Measurements from ENCODE around the gene CHML. TPM values are rescaled to one million over a fixed set of nuclear protein-coding genes. Genes with fewer than 3 reads are reported as not detected.

Gene CHML
- total and polyA plus RNA-seq, 2 experiments from 2014 or later, result 3.3 to 8.8 TPM

DNA sequence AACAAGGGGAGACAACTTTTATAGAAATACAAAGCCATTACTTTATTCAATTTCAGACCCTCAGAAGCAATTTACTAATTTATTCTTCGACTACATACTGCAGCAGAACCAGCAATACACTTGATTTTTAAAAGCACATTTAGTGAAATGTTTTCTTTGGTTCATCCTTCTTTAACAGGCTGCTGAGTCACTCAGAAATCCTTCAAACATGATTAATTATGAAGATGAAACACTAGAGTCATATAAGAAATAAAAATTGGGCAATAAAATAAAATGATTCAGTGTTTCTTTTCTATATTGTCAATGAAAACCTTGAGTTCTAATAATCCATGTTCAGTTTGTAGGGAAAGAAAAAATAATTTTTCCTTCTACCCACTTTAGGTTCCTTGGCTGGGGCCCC, 47.0 kb downstream of the CHML start:
- Histone ChIP-seq H3K27ac (no peak overlapping the region), H3K27me3 (no peaks in the 10 kb centered on the region), H3K36me3 (no peaks in the 10 kb centered on the region), H3K4me3 (no peak overlapping the region), H3K9me3 (ENCODE audit: low read depth) (no peaks in the 10 kb centered on the region), H3K4me1 (ENCODE audit: low read depth) (peaks cover 5% of the 10 kb centered on the region)
- TF ChIP-seq, protein P1, sequence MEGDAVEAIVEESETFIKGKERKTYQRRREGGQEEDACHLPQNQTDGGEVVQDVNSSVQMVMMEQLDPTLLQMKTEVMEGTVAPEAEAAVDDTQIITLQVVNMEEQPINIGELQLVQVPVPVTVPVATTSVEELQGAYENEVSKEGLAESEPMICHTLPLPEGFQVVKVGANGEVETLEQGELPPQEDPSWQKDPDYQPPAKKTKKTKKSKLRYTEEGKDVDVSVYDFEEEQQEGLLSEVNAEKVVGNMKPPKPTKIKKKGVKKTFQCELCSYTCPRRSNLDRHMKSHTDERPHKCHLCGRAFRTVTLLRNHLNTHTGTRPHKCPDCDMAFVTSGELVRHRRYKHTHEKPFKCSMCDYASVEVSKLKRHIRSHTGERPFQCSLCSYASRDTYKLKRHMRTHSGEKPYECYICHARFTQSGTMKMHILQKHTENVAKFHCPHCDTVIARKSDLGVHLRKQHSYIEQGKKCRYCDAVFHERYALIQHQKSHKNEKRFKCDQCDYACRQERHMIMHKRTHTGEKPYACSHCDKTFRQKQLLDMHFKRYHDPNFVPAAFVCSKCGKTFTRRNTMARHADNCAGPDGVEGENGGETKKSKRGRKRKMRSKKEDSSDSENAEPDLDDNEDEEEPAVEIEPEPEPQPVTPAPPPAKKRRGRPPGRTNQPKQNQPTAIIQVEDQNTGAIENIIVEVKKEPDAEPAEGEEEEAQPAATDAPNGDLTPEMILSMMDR (IDR thresholded peaks at IDR 0.05; ENCODE audit: low read depth, low read length), result no peak
- DNase-seq (ENCODE audit: low read depth in 1 of 2, low spot score in 1 of 2), result no peak

DNA sequence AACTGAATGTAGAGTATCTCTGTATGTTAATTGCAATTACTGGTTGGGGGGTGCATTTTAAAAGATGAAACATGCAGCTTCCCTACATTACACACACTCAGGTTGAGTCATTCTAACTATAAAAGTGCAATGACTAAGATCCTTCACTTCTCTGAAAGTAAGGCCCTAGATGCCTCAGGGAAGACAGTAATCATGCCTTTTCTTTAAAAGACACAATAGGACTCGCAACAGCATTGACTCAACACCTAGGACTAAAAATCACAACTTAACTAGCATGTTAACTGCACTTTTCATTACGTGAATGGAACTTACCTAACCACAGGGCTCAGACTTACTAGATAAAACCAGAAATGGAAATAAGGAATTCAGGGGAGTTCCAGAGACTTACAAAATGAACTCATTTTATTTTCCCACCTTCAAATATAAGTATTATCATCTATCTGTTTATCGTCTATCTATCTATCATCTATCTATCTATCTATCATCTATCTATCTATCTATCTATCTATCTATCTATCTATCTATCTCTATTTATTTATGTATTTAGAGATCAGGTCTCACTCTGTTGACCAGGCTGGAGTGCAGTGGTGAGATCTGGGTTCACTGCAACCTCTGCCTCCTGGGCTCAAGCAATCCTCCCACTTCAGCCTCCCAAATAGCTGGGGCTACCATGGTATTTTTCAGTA, 47.8 kb downstream of the CHML start:
- Histone ChIP-seq H3K27ac (no peak overlapping the region), H3K27me3 (no peaks in the 10 kb centered on the region), H3K4me1 (ENCODE audit: low read depth) (peaks cover 5% of the 10 kb centered on the region), H3K36me3 (no peaks in the 10 kb centered on the region), H3K9me3 (ENCODE audit: low read depth) (no peaks in the 10 kb centered on the region), H3K4me3 (no peak overlapping the region)
- TF ChIP-seq, protein P1 (IDR thresholded peaks at IDR 0.05; ENCODE audit: low read depth, low read length), result no peak
- no peak for DNase-seq (ENCODE audit: low read depth in 1 of 2, low spot score in 1 of 2)

DNA sequence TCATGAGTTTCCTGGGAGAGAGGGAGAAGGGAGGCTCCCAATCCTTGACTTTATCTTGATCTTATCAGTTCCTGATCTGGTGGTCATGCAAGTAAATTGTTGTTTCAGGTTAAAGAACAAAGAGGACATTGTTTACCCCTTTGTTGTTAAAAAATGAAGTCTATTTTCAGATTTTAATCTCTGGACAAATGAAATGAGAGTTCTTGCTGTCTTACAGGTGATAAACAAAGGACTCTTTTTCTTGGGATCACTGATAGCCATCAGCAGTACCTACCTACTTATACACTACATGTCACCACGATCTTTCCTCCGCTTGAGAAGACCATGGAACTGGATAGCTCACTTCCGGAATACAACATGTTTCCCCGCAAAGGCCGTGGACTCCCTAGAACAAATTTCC, 48.4 kb downstream of the CHML start:
- Histone ChIP-seq H3K27me3 (no peaks in the 10 kb centered on the region), H3K9me3 (ENCODE audit: low read depth) (no peaks in the 10 kb centered on the region), H3K4me3 (no peak overlapping the region), H3K27ac (no peak overlapping the region), H3K4me1 (ENCODE audit: low read depth) (peaks cover 5% of the 10 kb centered on the region), H3K36me3 (no peaks in the 10 kb centered on the region)
- TF ChIP-seq, protein P1 (IDR thresholded peaks at IDR 0.05; ENCODE audit: low read depth, low read length), result no peak
- no peak for DNase-seq (ENCODE audit: low read depth in 1 of 2, low spot score in 1 of 2)

DNA sequence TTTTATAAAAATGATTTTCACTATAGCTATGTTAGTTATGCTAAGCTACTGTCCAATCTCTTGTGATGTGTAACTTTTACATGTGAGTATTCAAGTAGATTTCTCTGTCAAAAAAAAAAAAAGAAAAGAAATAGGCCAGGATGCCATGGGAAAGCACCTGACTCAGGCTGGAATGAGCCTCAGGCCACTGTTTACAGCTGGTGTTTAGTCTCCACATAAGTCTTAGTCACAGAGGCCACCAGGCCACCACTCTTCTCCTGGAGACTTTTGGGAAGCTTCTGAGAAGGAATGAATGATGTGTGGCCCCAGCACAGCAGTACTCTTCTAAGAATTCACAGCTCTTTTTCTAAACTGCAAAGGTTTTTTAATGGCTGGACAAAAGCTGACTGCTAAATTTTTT, 48.9 kb downstream of the CHML start:
- H3K27ac ChIP-seq, result no peak overlapping the region
- H3K9me3 ChIP-seq (ENCODE audit: low read depth), result no peaks in the 10 kb centered on the region
- DNase-seq (ENCODE audit: low read depth in 1 of 2, low spot score in 1 of 2), result no peak
- peaks cover 5% of the 10 kb centered on the region for H3K4me1 ChIP-seq (ENCODE audit: low read depth)
- no peak overlapping the region for H3K4me3 ChIP-seq
- no peaks in the 10 kb centered on the region for H3K27me3 ChIP-seq
- H3K36me3 ChIP-seq, result no peaks in the 10 kb centered on the region
- TF ChIP-seq, protein P1 (IDR thresholded peaks at IDR 0.05; ENCODE audit: low read depth, low read length), result no peak

DNA sequence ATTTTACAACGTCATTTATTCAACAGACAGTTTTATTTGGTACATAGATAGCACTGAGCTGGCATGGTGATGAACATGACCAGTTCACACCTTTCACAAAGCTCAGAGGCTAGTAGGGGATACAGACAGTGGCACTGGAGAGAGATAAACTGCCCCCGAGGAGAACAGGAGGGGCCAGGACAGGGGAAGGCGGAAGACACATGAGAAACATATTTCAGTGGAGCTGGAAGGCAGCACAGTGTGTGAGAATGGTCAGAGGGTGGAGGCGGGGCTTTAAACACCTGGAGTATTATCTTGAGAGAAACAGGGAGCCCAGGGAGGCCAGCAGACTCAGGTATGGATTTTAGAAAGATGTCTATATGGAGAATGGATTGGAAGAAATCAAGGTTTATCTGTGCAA, 49.5 kb downstream of the CHML start:
- H3K27me3 ChIP-seq, result no peaks in the 10 kb centered on the region
- H3K36me3 ChIP-seq, result no peaks in the 10 kb centered on the region
- no peak overlapping the region for H3K4me3 ChIP-seq
- no peaks in the 10 kb centered on the region for H3K9me3 ChIP-seq (ENCODE audit: low read depth)
- H3K27ac ChIP-seq, result no peak overlapping the region
- TF ChIP-seq, protein P1 (IDR thresholded peaks at IDR 0.05; ENCODE audit: low read depth, low read length), result no peak
- peaks cover 5% of the 10 kb centered on the region for H3K4me1 ChIP-seq (ENCODE audit: low read depth)
- no peak for DNase-seq (ENCODE audit: low read depth in 1 of 2, low spot score in 1 of 2)

Other genes starting within 250 kb of the CHML start
- gene FH, start 120.6 kb downstream of the CHML start, total RNA-seq, result 96.9 and 151 TPM in 2 replicates
- 163 and 175 TPM in 2 replicates for gene FH, start 120.6 kb downstream of the CHML start, polyA plus RNA-seq
- not detected in 2 replicates for gene KMO, start 108.0 kb downstream of the CHML start, total RNA-seq
- 0.14 TPM in 1 of 2 replicates, not detected in the other for gene KMO, start 108.0 kb downstream of the CHML start, polyA plus RNA-seq
- gene OPN3, start within 50 bp of the CHML start, total RNA-seq, result 17.5 and 23.5 TPM in 2 replicates
- 19.7 and 47.1 TPM in 2 replicates for gene OPN3, start within 50 bp of the CHML start, polyA plus RNA-seq
- 0.25 TPM in 1 of 2 replicates, not detected in the other for gene WDR64, start 11.9 kb upstream of the CHML start, total RNA-seq
- gene WDR64, start 11.9 kb upstream of the CHML start, polyA plus RNA-seq, result not detected in 2 replicates
- 3.5 and 5.8 TPM in 2 replicates for gene EXO1, start 207.8 kb upstream of the CHML start, total RNA-seq
- gene EXO1, start 207.8 kb upstream of the CHML start, polyA plus RNA-seq, result 3.4 and 5.4 TPM in 2 replicates

Measured in cardiac muscle cell (in vitro differentiated cells and primary cell).